OCI-LY1 (cell line): ENCODE results near the gene SEMA3G.
A peak's percentile ranks its signal among the peaks of the same experiment; 100 is the strongest.

ENCODE experiments used
- H2AFZ ChIP-seq: fragments of 200-600 bp; sonication (generic), shearing (Covaris generic); 2 replicates; pipeline ENCODE4 v1.6.0; 2014; ENCODE audit warnings: antibody characterized with exemption, mild to moderate bottlenecking, low read length
- H3F3A ChIP-seq: fragments of 200-600 bp; sonication (generic), shearing (Covaris generic); 2 replicates; pipeline ENCODE4 v1.6.0; 2014; ENCODE audit warnings: mild to moderate bottlenecking, antibody characterized with exemption, low read length, moderate library complexity; ENCODE audit not compliant: insufficient read depth
- H3K27ac ChIP-seq: fragments of 200-600 bp; sonication (generic); 2 replicates; pipeline ENCODE4 v1.5.1; 2014; ENCODE audit warnings: low read length, mixed run types, mild to moderate bottlenecking, low read depth; ENCODE audit not compliant: poor library complexity, severe bottlenecking
- H3K27me3 ChIP-seq: fragments of 200-600 bp; sonication (generic); 2 replicates; pipeline ENCODE4 v1.6.0; 2014; ENCODE audit warnings: antibody characterized with exemption, mild to moderate bottlenecking, low read length, moderate library complexity; ENCODE audit not compliant: insufficient read depth
- H3K36me3 ChIP-seq: fragments of 200-600 bp; sonication (generic); 2 replicates; pipeline ENCODE4 v1.6.1; 2014; ENCODE audit warnings: mild to moderate bottlenecking, antibody characterized with exemption, low read length, moderate library complexity, mixed read lengths; ENCODE audit not compliant: insufficient read depth
- H3K4me1 ChIP-seq: fragments of 200-600 bp; sonication (generic); 2 replicates; pipeline ENCODE4 v1.5.1; 2014; ENCODE audit warnings: mild to moderate bottlenecking, low read length, moderate library complexity; ENCODE audit not compliant: insufficient read depth, severe bottlenecking
- H3K4me2 ChIP-seq: fragments of 200-600 bp; sonication (generic), shearing (Covaris generic); 2 replicates; pipeline ENCODE4 v1.6.1; 2014; ENCODE audit warnings: low read length
- H3K4me3 ChIP-seq: fragments of 200-600 bp; sonication (generic); 2 replicates; pipeline ENCODE4 v1.5.1; 2014; ENCODE audit warnings: low read length, low read depth, mild to moderate bottlenecking, mixed read lengths; ENCODE audit not compliant: poor library complexity, severe bottlenecking
- H3K79me2 ChIP-seq: fragments of 200-600 bp; shearing (Covaris generic); 2 replicates; pipeline ENCODE4 v1.6.1; 2016; ENCODE audit warnings: mixed run types, low read length, mixed read lengths; ENCODE audit not compliant: insufficient read depth
- H3K9ac ChIP-seq: fragments of 200-600 bp; sonication (generic), shearing (Covaris generic); 2 replicates; pipeline ENCODE4 v1.6.1; 2014; ENCODE audit warnings: mild to moderate bottlenecking, low read length, mixed read lengths
- H3K9me2 ChIP-seq: fragments of 200-600 bp; sonication (generic), shearing (Covaris generic); 2 replicates; pipeline ENCODE4 v1.6.1; 2014; ENCODE audit warnings: low read depth, mild to moderate bottlenecking, low read length, mixed read lengths
- H3K9me3 ChIP-seq: fragments of 200-600 bp; shearing (Covaris generic); 2 replicates; pipeline ENCODE4 v1.6.1; 2014; ENCODE audit warnings: low read length, mixed read lengths
- H4K20me1 ChIP-seq: fragments of 200-600 bp; sonication (generic), shearing (Covaris generic); 2 replicates; pipeline ENCODE4 v1.6.0; 2016; ENCODE audit warnings: mild to moderate bottlenecking, low read length; ENCODE audit not compliant: insufficient read depth
- EZH2 ChIP-seq: fragments of 200-600 bp; sonication (generic), shearing (Covaris generic); IDR thresholded peaks from 2 replicates; pipeline ENCODE4 v1.8.0; 2017; ENCODE audit warnings: borderline replicate concordance, mixed run types, mild to moderate bottlenecking, antibody characterized with exemption, low read length, moderate library complexity, mixed read lengths
- TF ChIP-seq, protein P1 (sequence below): fragments of 200-600 bp; sonication (generic), shearing (Covaris generic); IDR thresholded peaks from 2 replicates; pipeline ENCODE4 v1.5.1; 2017; ENCODE audit warnings: mild to moderate bottlenecking, antibody characterized with exemption, low read length, moderate library complexity, mixed read lengths

Gene SEMA3G

DNA sequence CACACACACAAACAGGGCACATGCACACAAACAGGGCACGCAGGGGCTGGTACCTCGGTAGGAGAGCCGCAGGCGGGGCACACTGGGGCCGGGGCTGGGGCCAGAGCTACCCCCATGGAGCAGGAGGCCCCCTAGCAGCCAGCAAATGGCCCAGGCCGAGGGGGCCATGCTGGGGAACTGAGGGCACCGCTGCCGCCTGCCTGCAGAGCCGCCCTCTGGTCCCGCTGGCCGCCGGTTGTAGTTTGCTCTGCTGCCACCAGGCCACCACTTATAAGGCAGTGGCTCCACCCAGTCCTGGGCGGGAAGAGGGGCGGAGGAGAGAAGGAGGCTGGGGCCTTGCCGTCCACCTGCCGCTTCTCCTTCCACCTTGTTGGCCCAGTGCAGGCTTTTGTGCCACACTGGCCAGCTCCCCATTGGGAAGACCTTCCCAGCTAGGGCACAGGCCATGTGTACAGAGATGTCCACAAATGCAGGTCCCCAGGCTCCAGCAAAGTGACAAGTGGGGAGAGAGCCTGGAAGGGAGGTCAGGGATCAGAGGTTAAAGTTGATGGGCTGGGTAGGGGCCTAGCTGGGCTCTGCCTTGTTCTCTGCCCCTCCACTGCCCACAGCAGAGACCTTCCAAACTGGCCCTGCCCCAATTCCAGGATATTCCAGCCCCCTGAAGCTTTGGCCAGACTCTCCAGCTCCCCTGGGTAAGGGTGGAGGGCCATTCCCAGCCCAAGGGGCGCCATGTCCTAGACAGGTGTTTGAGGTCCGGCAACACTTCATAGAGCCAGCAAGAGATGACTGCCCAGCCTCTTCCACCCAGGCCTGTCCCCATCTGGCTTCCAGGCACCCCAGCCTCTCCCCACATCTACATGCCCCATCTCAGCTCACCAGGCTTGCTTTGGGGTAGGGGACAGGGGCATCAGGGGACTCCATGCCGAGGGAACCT lies at the start of gene SEMA3G:
SEMA3G (minus strand) TSS at position 244 of the 934 bp plus-strand sequence; CDS start at position 168, 76 bp downstream.
- Histone ChIP-seq H3K4me2 (peak within 1 kb of the TSS; percentile 26; the same call in 1 of the 2 replicates), H3K9ac (no peak within 1 kb of the TSS), H3K27ac (no peak within 1 kb of the TSS), H3K79me2 (no peaks in the 10 kb centered on the region), H3K4me1 (peaks cover 11% of the 10 kb centered on the region), H4K20me1 (no peaks in the 10 kb centered on the region), H2AFZ (no peak within 1 kb of the TSS), H3K4me3 (peak within 1 kb of the TSS; percentile 22), H3K9me3 (no peaks in the 10 kb centered on the region), H3K27me3 (peaks cover 10% of the 10 kb centered on the region; the same call in 1 of the 2 replicates), H3F3A (no peaks in the 10 kb centered on the region), H3K9me2 (no peaks in the 10 kb centered on the region), H3K36me3 (no peaks in the 10 kb centered on the region)
- no peak for TF ChIP-seq EZH2
- TF ChIP-seq, protein P1, sequence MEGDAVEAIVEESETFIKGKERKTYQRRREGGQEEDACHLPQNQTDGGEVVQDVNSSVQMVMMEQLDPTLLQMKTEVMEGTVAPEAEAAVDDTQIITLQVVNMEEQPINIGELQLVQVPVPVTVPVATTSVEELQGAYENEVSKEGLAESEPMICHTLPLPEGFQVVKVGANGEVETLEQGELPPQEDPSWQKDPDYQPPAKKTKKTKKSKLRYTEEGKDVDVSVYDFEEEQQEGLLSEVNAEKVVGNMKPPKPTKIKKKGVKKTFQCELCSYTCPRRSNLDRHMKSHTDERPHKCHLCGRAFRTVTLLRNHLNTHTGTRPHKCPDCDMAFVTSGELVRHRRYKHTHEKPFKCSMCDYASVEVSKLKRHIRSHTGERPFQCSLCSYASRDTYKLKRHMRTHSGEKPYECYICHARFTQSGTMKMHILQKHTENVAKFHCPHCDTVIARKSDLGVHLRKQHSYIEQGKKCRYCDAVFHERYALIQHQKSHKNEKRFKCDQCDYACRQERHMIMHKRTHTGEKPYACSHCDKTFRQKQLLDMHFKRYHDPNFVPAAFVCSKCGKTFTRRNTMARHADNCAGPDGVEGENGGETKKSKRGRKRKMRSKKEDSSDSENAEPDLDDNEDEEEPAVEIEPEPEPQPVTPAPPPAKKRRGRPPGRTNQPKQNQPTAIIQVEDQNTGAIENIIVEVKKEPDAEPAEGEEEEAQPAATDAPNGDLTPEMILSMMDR, result peak; percentile 32; the same call in 1 of the 2 replicates

DNA sequence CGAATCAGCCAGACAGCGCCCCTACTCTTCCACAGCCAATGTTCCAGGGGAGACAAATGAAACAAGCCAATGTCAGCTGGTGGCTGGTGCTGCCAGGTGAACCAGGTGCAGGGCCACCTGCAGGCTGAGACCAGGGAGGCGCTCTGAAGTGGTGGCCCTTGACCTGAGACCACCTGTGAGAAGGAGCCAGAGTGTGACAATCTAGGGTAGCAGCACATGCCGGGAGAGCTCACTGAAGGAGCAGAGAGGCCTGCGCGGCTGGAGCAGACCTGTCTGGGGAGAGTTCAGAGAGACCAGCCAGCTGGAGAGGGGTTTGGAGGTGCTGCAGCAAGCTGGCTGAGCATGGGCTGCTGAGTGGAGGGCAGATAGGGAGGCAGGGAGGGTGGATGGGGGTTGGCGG lies 49.5 kb upstream of the SEMA3G start:
- H4K20me1 ChIP-seq, result no peaks in the 10 kb centered on the region
- H2AFZ ChIP-seq, result no peak overlapping the region
- H3K27me3 ChIP-seq, result no peaks in the 10 kb centered on the region; the same call in 1 of the 2 replicates
- H3K9ac ChIP-seq, result no peak overlapping the region
- no peaks in the 10 kb centered on the region for H3K9me2 ChIP-seq
- no peak for TF ChIP-seq EZH2
- TF ChIP-seq, protein P1, result no peak
- no peak overlapping the region for H3K4me2 ChIP-seq
- H3K4me1 ChIP-seq, result no peaks in the 10 kb centered on the region
- H3K9me3 ChIP-seq, result no peaks in the 10 kb centered on the region
- H3K36me3 ChIP-seq, result peaks cover 38% of the 10 kb centered on the region; the same call in 1 of the 2 replicates
- H3K79me2 ChIP-seq, result no peaks in the 10 kb centered on the region
- no peak overlapping the region for H3K27ac ChIP-seq
- no peak overlapping the region for H3K4me3 ChIP-seq
- no peaks in the 10 kb centered on the region for H3F3A ChIP-seq

DNA sequence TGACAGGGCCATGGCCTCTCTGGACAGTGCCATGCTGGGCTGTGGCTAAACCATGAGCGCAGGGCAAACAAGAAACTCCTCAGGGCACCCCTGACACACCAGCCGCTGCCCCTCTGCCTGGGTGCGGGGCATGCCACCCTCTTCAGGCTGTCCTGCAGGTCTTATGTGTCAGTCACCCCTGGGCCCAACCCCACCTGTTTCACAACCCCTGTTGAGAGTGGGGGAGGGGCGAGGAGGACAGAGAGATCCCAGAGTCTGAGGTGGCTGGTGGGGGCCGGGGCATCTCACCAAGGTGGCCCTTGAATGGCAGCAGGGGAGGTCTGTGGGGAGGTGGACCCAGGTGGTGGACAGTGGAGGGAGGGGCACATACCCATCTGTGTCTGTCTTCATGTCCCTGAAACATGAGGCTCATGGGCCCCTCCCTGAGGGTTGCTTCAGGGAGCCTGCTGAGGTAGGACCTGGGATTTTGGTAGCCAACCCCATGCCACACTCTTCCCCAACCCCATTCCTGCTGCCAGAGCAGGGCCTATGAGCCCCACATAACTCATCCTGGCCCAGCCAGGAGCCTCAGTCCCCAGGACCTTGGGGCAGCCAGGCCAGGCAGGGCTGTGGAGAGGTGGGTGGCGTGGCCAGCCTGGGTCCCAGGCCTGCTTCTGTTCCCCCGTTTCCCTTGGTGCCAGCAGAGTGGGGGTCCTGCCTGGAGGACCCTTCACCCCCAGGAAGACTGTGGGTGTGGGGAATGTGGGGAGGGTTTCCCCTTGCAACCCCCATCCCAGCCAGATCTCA lies 48.5 kb upstream of the SEMA3G start:
- H3K4me1 ChIP-seq, result no peaks in the 10 kb centered on the region
- no peak overlapping the region for H2AFZ ChIP-seq
- H3K27ac ChIP-seq, result no peak overlapping the region
- H3K9me2 ChIP-seq, result no peaks in the 10 kb centered on the region
- TF ChIP-seq, protein P1, result no peak
- TF ChIP-seq EZH2, result no peak
- no peak overlapping the region for H3K9ac ChIP-seq
- peaks cover 46% of the 10 kb centered on the region; the same call in 1 of the 2 replicates for H3K36me3 ChIP-seq
- no peak overlapping the region for H3K4me2 ChIP-seq
- no peaks in the 10 kb centered on the region for H3K9me3 ChIP-seq
- H3F3A ChIP-seq, result no peaks in the 10 kb centered on the region
- no peaks in the 10 kb centered on the region for H3K79me2 ChIP-seq
- H4K20me1 ChIP-seq, result no peaks in the 10 kb centered on the region
- no peaks in the 10 kb centered on the region; the same call in 1 of the 2 replicates for H3K27me3 ChIP-seq
- no peak overlapping the region for H3K4me3 ChIP-seq
